ACC112 (cell line): ENCODE results near the gene FAP.

Experiments
- H2AFZ ChIP-seq: fragments of 200-600 bp; sonication (generic); one replicate; pipeline ENCODE4 v1.6.0; 2017; ENCODE audit warnings: antibody characterized with exemption, low read length; ENCODE audit not compliant: unreplicated experiment
- H3K27ac ChIP-seq: fragments of 200-600 bp; sonication (generic); 2 replicates; pipeline ENCODE4 v1.5.1; 2014; ENCODE audit warnings: low read depth, mild to moderate bottlenecking, antibody characterized with exemption, low read length, moderate library complexity
- H3K27me3 ChIP-seq: fragments of 200-600 bp; sonication (generic); 2 replicates; pipeline ENCODE4 v1.6.1; 2014; ENCODE audit warnings: mild to moderate bottlenecking, antibody characterized with exemption, low read length, moderate library complexity, mixed read lengths; ENCODE audit not compliant: insufficient read depth
- H3K36me3 ChIP-seq: fragments of 200-600 bp; sonication (generic); 2 replicates; pipeline ENCODE4 v1.6.1; 2016; ENCODE audit warnings: mild to moderate bottlenecking, antibody characterized with exemption, low read length, moderate library complexity, mixed read lengths; ENCODE audit not compliant: insufficient read depth
- H3K4me1 ChIP-seq: fragments of 200-600 bp; sonication (generic); one replicate; pipeline ENCODE4 v1.6.1; 2016; ENCODE audit warnings: low read length, mixed read lengths; ENCODE audit not compliant: insufficient read depth, unreplicated experiment, control insufficient read depth
- H3K4me3 ChIP-seq: fragments of 200-600 bp; sonication (generic); 2 replicates; pipeline ENCODE4 v1.5.1; 2014; ENCODE audit warnings: mild to moderate bottlenecking, low read depth, low read length
- H3K79me2 ChIP-seq: fragments of 200-600 bp; sonication (generic); one replicate; pipeline ENCODE4 v1.6.0; 2016; ENCODE audit warnings: low read length; ENCODE audit not compliant: control insufficient read depth, unreplicated experiment, insufficient read depth

Gene FAP

GRCh38 chr2:162243294-162243693 is at the start of gene FAP:
Gene FAP (minus strand): TSS chr2:162243445. CDS start chr2:162243327, 118 bp downstream.
- H3K27me3 ChIP-seq, result no peaks in the 10 kb centered on the region
- H3K79me2 ChIP-seq, result peaks cover 36% of the 10 kb centered on the region
- H3K36me3 ChIP-seq, result peaks cover 16% of the 10 kb centered on the region
- peaks cover 49% of the 10 kb centered on the region for H3K4me1 ChIP-seq
- peak within 1 kb of the TSS; percentile 89 for H2AFZ ChIP-seq
- H3K27ac ChIP-seq, result peak within 1 kb of the TSS; percentile 90
- peak within 1 kb of the TSS; percentile 91 for H3K4me3 ChIP-seq

- H3K27ac ChIP-seq, result no peak overlapping the region
Measured at GRCh38 chr2:162291748-162292147, 48.5 kb upstream of the FAP start.

GRCh38 chr2:162282765-162283425 is 39.6 kb upstream of the FAP start:
- H2AFZ ChIP-seq, result no peak overlapping the region
- peaks cover 64% of the 10 kb centered on the region for H3K36me3 ChIP-seq
- no peaks in the 10 kb centered on the region for H3K4me1 ChIP-seq
- no peaks in the 10 kb centered on the region for H3K27me3 ChIP-seq
- no peak overlapping the region for H3K27ac ChIP-seq
- H3K79me2 ChIP-seq, result no peaks in the 10 kb centered on the region
- H3K4me3 ChIP-seq, result no peak overlapping the region

More at GRCh38 chr2:162291748-162292147, 48.5 kb upstream of the FAP start:
- H3K79me2 ChIP-seq, result no peaks in the 10 kb centered on the region
- H3K4me1 ChIP-seq, result peaks cover 14% of the 10 kb centered on the region
- no peak overlapping the region for H2AFZ ChIP-seq
- no peaks in the 10 kb centered on the region for H3K27me3 ChIP-seq
- peaks cover 28% of the 10 kb centered on the region for H3K36me3 ChIP-seq
- H3K4me3 ChIP-seq, result no peak overlapping the region

GRCh38 chr2:162280654-162281053 is 37.4 kb upstream of the FAP start:
- H3K27ac ChIP-seq, result no peak overlapping the region
- no peaks in the 10 kb centered on the region for H3K79me2 ChIP-seq
- no peaks in the 10 kb centered on the region for H3K27me3 ChIP-seq

DNA sequence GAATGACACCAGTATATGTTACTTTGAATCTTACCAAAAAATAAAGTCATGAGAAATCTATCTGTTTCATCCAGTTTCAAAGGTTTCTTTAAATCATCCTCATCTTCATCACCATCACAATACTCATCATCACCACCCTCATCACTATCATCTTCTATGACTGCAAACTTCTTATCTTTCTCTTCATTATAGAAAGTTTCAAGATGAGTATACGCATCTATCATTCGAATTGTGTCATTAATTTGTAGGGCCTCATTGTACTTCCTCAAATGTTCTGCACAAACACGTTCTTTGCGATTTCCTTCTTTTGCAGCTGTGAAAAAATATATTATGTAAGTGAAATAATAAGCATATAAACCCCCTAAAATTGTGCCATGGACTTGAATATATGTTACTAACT is 34.1 kb upstream of the FAP start:
- peaks cover 34% of the 10 kb centered on the region for H3K36me3 ChIP-seq
- no peak overlapping the region for H3K27ac ChIP-seq
- H3K4me3 ChIP-seq, result no peak overlapping the region
- no peaks in the 10 kb centered on the region for H3K4me1 ChIP-seq
- H2AFZ ChIP-seq, result no peak overlapping the region
- H3K27me3 ChIP-seq, result no peaks in the 10 kb centered on the region
- no peaks in the 10 kb centered on the region for H3K79me2 ChIP-seq

More at GRCh38 chr2:162280654-162281053, 37.4 kb upstream of the FAP start:
- Histone ChIP-seq H3K4me1 (no peaks in the 10 kb centered on the region), H3K4me3 (no peak overlapping the region), H3K36me3 (peaks cover 57% of the 10 kb centered on the region), H2AFZ (no peak overlapping the region)

DNA sequence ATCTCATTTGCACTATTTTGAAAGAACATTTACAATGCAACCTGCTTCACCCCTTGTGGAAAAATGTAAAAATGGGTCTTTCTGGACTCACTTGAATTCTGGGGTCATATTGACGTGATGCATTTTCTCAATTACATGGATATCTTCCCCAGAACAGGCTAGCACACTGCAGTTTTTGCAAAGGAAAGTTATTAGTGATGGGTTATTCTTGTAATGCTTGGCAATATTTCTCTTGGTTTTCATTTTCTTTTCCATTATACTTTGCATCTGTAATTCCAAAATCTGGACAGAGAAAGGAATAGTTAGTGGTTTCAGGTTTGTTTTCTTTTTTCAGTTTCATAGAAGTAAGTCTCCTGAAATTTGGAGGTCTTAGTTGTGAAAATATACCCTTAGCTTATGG is 24.8 kb upstream of the FAP start:
- Histone ChIP-seq H3K79me2 (no peaks in the 10 kb centered on the region), H2AFZ (no peak overlapping the region), H3K27me3 (no peaks in the 10 kb centered on the region), H3K4me3 (no peak overlapping the region), H3K27ac (no peak overlapping the region), H3K36me3 (peaks cover 57% of the 10 kb centered on the region), H3K4me1 (no peaks in the 10 kb centered on the region)

- H2AFZ ChIP-seq, result no peak overlapping the region
- H3K27me3 ChIP-seq, result no peaks in the 10 kb centered on the region
- H3K4me1 ChIP-seq, result no peaks in the 10 kb centered on the region
- no peak overlapping the region for H3K27ac ChIP-seq
- no peaks in the 10 kb centered on the region for H3K79me2 ChIP-seq
- H3K4me3 ChIP-seq, result no peak overlapping the region
- peaks cover 52% of the 10 kb centered on the region for H3K36me3 ChIP-seq
Measured at GRCh38 chr2:162267496-162267895, 24.3 kb upstream of the FAP start.

- Histone ChIP-seq H3K4me3 (no peak overlapping the region), H2AFZ (no peak overlapping the region), H3K79me2 (no peaks in the 10 kb centered on the region), H3K27ac (no peak overlapping the region), H3K4me1 (peaks cover 7% of the 10 kb centered on the region), H3K27me3 (no peaks in the 10 kb centered on the region), H3K36me3 (peaks cover 41% of the 10 kb centered on the region)
Measured at GRCh38 chr2:162266460-162266760, 23.2 kb upstream of the FAP start.

- peaks cover 38% of the 10 kb centered on the region for H3K36me3 ChIP-seq
- H3K4me3 ChIP-seq, result no peak overlapping the region
- H3K4me1 ChIP-seq, result peaks cover 12% of the 10 kb centered on the region
- H3K27ac ChIP-seq, result no peak overlapping the region
- H3K27me3 ChIP-seq, result no peaks in the 10 kb centered on the region
- H2AFZ ChIP-seq, result no peak overlapping the region
- no peaks in the 10 kb centered on the region for H3K79me2 ChIP-seq
Measured at GRCh38 chr2:162265666-162266459, 22.6 kb upstream of the FAP start.

DNA sequence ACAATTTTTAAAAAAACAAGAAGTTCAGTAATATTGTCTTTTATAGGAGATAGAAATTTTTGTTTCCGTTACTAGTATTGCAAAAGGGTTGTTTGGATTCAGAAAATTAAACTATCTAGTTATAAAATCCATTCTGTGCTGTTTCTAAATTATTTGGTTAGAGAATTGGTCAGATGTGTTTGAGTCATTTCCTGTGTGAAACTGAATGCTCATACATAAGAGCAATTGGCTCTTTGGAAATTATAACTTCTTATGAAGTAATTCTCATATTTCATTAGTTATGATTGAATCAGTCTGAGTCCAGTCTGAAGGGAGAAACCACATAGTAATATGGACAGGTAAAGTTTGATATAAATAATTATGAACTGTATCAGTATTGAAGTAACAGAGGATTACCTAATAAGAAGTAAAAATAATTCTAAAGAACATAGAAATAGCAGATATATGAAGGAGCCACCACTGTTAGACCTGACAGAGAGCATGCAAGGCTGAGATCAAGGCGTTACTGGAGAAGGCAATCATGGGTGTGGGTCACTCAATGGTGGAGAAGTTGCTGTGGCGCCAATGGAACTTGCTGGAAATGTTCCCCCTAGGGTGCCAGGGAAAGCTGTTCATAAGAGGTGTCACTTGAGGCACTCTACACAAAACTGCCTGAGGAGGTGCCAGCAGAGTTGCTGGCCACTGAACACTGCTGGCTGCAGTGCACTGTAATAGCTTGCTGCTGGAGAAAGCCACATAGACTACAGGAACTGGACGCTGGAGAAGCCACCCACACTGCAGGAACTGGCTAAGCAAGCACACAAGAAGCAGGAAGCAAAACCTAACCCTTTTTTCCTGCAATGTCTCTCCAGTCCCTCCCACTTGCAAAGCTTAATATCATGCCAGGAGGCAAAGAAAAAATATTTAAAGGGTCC is 18.0 kb upstream of the FAP start:
- H3K27me3 ChIP-seq, result no peaks in the 10 kb centered on the region
- H2AFZ ChIP-seq, result peak overlapping the region; percentile 43
- peaks cover 47% of the 10 kb centered on the region for H3K4me1 ChIP-seq
- H3K4me3 ChIP-seq, result peak overlapping the region; percentile 55
- peak overlapping the region; percentile 76 for H3K27ac ChIP-seq
- H3K36me3 ChIP-seq, result peaks cover 9% of the 10 kb centered on the region
- H3K79me2 ChIP-seq, result no peaks in the 10 kb centered on the region
